ENCODE results near the gene CANX.

The CANX gene

GRCh38 chr5:179749857-179750508 is 51.2 kb downstream of the CANX start:
- Histone ChIP-seq H3K36me3 (ENCODE audit: control insufficient read depth in 2 of 2, insufficient read depth in 2 of 2, low read length in 2 of 2) (peaks cover 4 to 8% of the 10 kb centered on the region in 2 donors), H3K4me3 (ENCODE audit: low read length in 2 of 2) (no peak overlapping the region), H3K27me3 (ENCODE audit: control insufficient read depth in 2 of 2, insufficient read depth in 2 of 2, low read length in 2 of 2) (no peaks in the 10 kb centered on the region), H3K9me3 (ENCODE audit: control insufficient read depth in 2 of 2, low read length in 2 of 2) (no peaks in the 10 kb centered on the region), H3K9ac (ENCODE audit: low read depth in 1 of 2, low read length in 2 of 2) (no peak overlapping the region), H3K27ac (ENCODE audit: low read depth in 2 of 2, low read length in 2 of 2) (no peak overlapping the region), H3K4me1 (ENCODE audit: control insufficient read depth in 2 of 2, insufficient read depth in 2 of 2, low read length in 2 of 2) (peaks cover 7 to 9% of the 10 kb centered on the region in 2 donors)

DNA sequence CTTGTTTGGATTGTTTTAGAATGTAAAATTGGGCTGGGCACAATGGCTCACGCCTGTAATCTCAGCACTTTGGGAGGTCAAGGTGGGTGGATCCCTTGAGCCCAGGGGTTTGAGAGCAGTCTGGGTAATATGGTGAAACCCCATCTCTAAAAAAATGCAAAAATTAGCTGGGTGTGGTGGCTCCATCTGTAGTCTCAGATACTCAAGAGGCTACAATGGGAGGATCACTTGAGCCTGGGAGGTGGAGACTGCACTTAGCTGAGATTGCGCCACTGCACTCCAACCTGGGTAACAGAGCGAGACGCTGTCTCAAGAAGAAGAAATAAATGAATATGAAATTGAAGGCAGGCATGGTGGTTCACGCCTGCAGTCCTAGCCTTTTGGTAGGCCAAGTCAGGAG is 55.2 kb downstream of the CANX start:
- Histone ChIP-seq H3K9ac (ENCODE audit: low read depth in 1 of 2, low read length in 2 of 2) (no peak overlapping the region), H3K9me3 (ENCODE audit: control insufficient read depth in 2 of 2, low read length in 2 of 2) (no peaks in the 10 kb centered on the region), H3K36me3 (ENCODE audit: control insufficient read depth in 2 of 2, insufficient read depth in 2 of 2, low read length in 2 of 2) (peaks cover 4 to 8% of the 10 kb centered on the region in 2 donors), H3K27me3 (ENCODE audit: control insufficient read depth in 2 of 2, insufficient read depth in 2 of 2, low read length in 2 of 2) (no peaks in the 10 kb centered on the region), H3K4me1 (ENCODE audit: control insufficient read depth in 2 of 2, insufficient read depth in 2 of 2, low read length in 2 of 2) (peaks cover 16 to 21% of the 10 kb centered on the region in 2 donors), H3K4me3 (ENCODE audit: low read length in 2 of 2) (no peak overlapping the region), H3K27ac (ENCODE audit: low read depth in 2 of 2, low read length in 2 of 2) (no peak overlapping the region)

DNA sequence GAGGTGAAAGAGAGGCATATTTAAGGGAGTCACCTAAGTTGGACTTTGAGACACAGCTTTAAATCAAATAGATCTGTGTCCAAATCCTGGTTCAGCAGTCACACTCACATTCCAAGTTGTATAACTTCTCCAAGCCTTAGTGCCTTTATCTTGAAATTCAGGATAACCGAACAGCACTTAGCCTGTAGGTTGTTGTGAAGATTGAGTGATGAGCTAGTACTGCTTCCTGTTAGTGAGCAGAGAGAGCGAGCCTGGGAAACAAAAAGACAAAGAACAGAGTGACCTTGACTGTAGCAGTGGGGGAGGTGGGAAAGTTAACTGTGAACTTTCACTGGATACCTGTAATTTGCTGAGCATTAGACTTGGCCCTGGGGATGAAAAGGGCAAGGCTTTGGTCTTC is 56.3 kb downstream of the CANX start:
- peaks cover 21 to 24% of the 10 kb centered on the region in 2 donors for H3K4me1 ChIP-seq (ENCODE audit: control insufficient read depth in 2 of 2, insufficient read depth in 2 of 2, low read length in 2 of 2)

GRCh38 chr5:179758955-179759354 is 60.2 kb downstream of the CANX start:
- Histone ChIP-seq H3K36me3 (ENCODE audit: control insufficient read depth in 2 of 2, insufficient read depth in 2 of 2, low read length in 2 of 2) (no peaks in the 10 kb centered on the region), H3K27me3 (ENCODE audit: control insufficient read depth in 2 of 2, insufficient read depth in 2 of 2, low read length in 2 of 2) (no peaks in the 10 kb centered on the region), H3K9me3 (ENCODE audit: control insufficient read depth in 2 of 2, low read length in 2 of 2) (no peaks in the 10 kb centered on the region), H3K9ac (ENCODE audit: low read depth in 1 of 2, low read length in 2 of 2) (no peak overlapping the region), H3K4me1 (ENCODE audit: control insufficient read depth in 2 of 2, insufficient read depth in 2 of 2, low read length in 2 of 2) (peaks cover 40 to 47% of the 10 kb centered on the region in 2 donors), H3K27ac (ENCODE audit: low read depth in 2 of 2, low read length in 2 of 2) (no peak overlapping the region), H3K4me3 (ENCODE audit: low read length in 2 of 2) (no peak overlapping the region)

More for the DNA sequence above, 56.3 kb downstream of the CANX start:
- Histone ChIP-seq H3K27ac (ENCODE audit: low read depth in 2 of 2, low read length in 2 of 2) (peak overlapping the region in 1 of 2 donors; percentile 17), H3K36me3 (ENCODE audit: control insufficient read depth in 2 of 2, insufficient read depth in 2 of 2, low read length in 2 of 2) (peaks cover 0 to 2% of the 10 kb centered on the region in 2 donors), H3K9ac (ENCODE audit: low read depth in 1 of 2, low read length in 2 of 2) (no peak overlapping the region), H3K9me3 (ENCODE audit: control insufficient read depth in 2 of 2, low read length in 2 of 2) (no peaks in the 10 kb centered on the region), H3K27me3 (ENCODE audit: control insufficient read depth in 2 of 2, insufficient read depth in 2 of 2, low read length in 2 of 2) (no peaks in the 10 kb centered on the region), H3K4me3 (ENCODE audit: low read length in 2 of 2) (no peak overlapping the region)

GRCh38 chr5:179759581-179760551 is 61.1 kb downstream of the CANX start:
- Histone ChIP-seq H3K4me1 (ENCODE audit: control insufficient read depth in 2 of 2, insufficient read depth in 2 of 2, low read length in 2 of 2) (peaks cover 33 to 42% of the 10 kb centered on the region in 2 donors), H3K4me3 (ENCODE audit: low read length in 2 of 2) (no peak overlapping the region), H3K9ac (ENCODE audit: low read depth in 1 of 2, low read length in 2 of 2) (no peak overlapping the region), H3K36me3 (ENCODE audit: control insufficient read depth in 2 of 2, insufficient read depth in 2 of 2, low read length in 2 of 2) (no peaks in the 10 kb centered on the region), H3K27ac (ENCODE audit: low read depth in 2 of 2, low read length in 2 of 2) (no peak overlapping the region), H3K27me3 (ENCODE audit: control insufficient read depth in 2 of 2, insufficient read depth in 2 of 2, low read length in 2 of 2) (no peaks in the 10 kb centered on the region), H3K9me3 (ENCODE audit: control insufficient read depth in 2 of 2, low read length in 2 of 2) (no peaks in the 10 kb centered on the region)

DNA sequence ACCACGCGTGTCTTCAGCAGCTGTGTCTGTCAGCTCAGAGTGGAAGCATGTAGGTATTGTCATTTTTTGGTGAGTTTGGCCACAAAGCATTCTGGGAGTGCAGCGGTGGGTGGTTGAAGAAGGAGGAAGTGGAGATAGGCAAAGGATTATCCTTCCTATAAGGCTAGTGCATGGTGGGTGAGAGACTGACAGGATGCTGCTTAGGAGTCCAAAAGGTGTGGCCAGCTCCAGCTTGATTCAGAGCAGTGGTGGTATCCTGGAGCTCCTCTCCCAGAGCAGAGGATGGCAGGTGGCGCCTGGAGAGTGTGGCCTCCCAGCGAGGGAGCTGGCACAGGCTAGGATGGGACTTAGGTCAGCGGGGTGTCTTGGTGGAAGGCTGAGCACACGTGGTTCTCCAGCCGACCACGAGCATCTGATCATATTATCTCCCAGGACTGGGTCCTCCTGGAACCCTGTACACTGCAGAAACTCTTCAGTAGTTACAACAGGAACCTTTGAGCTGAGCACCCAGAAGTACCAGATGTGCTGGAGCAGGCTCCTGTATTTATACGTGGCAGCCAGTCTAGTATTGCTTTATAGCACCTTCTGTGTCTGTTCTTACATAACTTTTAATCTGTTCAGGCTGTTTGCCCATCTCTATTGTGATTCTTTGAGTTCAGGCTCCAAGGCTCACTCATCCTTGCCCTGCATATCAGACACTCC is 63.5 kb downstream of the CANX start:
- no peaks in the 10 kb centered on the region for H3K9me3 ChIP-seq (ENCODE audit: control insufficient read depth in 2 of 2, low read length in 2 of 2)
- H3K9ac ChIP-seq (ENCODE audit: low read depth in 1 of 2, low read length in 2 of 2) = peak overlapping the region in 1 of 2 donors; percentile 9
- H3K4me1 ChIP-seq (ENCODE audit: control insufficient read depth in 2 of 2, insufficient read depth in 2 of 2, low read length in 2 of 2) = peaks cover 27 to 35% of the 10 kb centered on the region in 2 donors
- H3K27ac ChIP-seq (ENCODE audit: low read depth in 2 of 2, low read length in 2 of 2) = peak overlapping the region; percentile 7 to 65
- H3K27me3 ChIP-seq (ENCODE audit: control insufficient read depth in 2 of 2, insufficient read depth in 2 of 2, low read length in 2 of 2) = no peaks in the 10 kb centered on the region
- no peak overlapping the region for H3K4me3 ChIP-seq (ENCODE audit: low read length in 2 of 2)
- peaks cover 14 to 16% of the 10 kb centered on the region in 2 donors for H3K36me3 ChIP-seq (ENCODE audit: control insufficient read depth in 2 of 2, insufficient read depth in 2 of 2, low read length in 2 of 2)

GRCh38 chr5:179762781-179763176 is 64.0 kb downstream of the CANX start:
- Histone ChIP-seq H3K27ac (ENCODE audit: low read depth in 2 of 2, low read length in 2 of 2) (peak overlapping the region; percentile 7 to 65), H3K36me3 (ENCODE audit: control insufficient read depth in 2 of 2, insufficient read depth in 2 of 2, low read length in 2 of 2) (peaks cover 17 to 19% of the 10 kb centered on the region in 2 donors), H3K9me3 (ENCODE audit: control insufficient read depth in 2 of 2, low read length in 2 of 2) (no peaks in the 10 kb centered on the region), H3K4me3 (ENCODE audit: low read length in 2 of 2) (no peak overlapping the region), H3K27me3 (ENCODE audit: control insufficient read depth in 2 of 2, insufficient read depth in 2 of 2, low read length in 2 of 2) (no peaks in the 10 kb centered on the region), H3K9ac (ENCODE audit: low read depth in 1 of 2, low read length in 2 of 2) (no peak overlapping the region), H3K4me1 (ENCODE audit: control insufficient read depth in 2 of 2, insufficient read depth in 2 of 2, low read length in 2 of 2) (peaks cover 27 to 35% of the 10 kb centered on the region in 2 donors)

GRCh38 chr5:179763215-179763945 is 64.6 kb downstream of the CANX start:
- Histone ChIP-seq H3K4me3 (ENCODE audit: low read length in 2 of 2) (no peak overlapping the region), H3K4me1 (ENCODE audit: control insufficient read depth in 2 of 2, insufficient read depth in 2 of 2, low read length in 2 of 2) (peaks cover 27 to 35% of the 10 kb centered on the region in 2 donors), H3K27me3 (ENCODE audit: control insufficient read depth in 2 of 2, insufficient read depth in 2 of 2, low read length in 2 of 2) (no peaks in the 10 kb centered on the region), H3K27ac (ENCODE audit: low read depth in 2 of 2, low read length in 2 of 2) (no peak overlapping the region), H3K36me3 (ENCODE audit: control insufficient read depth in 2 of 2, insufficient read depth in 2 of 2, low read length in 2 of 2) (peaks cover 19% of the 10 kb centered on the region in 2 donors), H3K9me3 (ENCODE audit: control insufficient read depth in 2 of 2, low read length in 2 of 2) (no peaks in the 10 kb centered on the region), H3K9ac (ENCODE audit: low read depth in 1 of 2, low read length in 2 of 2) (peak overlapping the region in 1 of 2 donors; percentile 6)

- Histone ChIP-seq H3K4me1 (ENCODE audit: control insufficient read depth in 2 of 2, insufficient read depth in 2 of 2, low read length in 2 of 2) (peaks cover 27 to 35% of the 10 kb centered on the region in 2 donors), H3K9ac (ENCODE audit: low read depth in 1 of 2, low read length in 2 of 2) (no peak overlapping the region)
Observed at GRCh38 chr5:179764056-179764455, 65.3 kb downstream of the CANX start.

More at GRCh38 chr5:179764056-179764455, 65.3 kb downstream of the CANX start:
- no peak overlapping the region for H3K4me3 ChIP-seq (ENCODE audit: low read length in 2 of 2)
- H3K36me3 ChIP-seq (ENCODE audit: control insufficient read depth in 2 of 2, insufficient read depth in 2 of 2, low read length in 2 of 2) = peaks cover 22 to 24% of the 10 kb centered on the region in 2 donors
- no peaks in the 10 kb centered on the region for H3K27me3 ChIP-seq (ENCODE audit: control insufficient read depth in 2 of 2, insufficient read depth in 2 of 2, low read length in 2 of 2)
- no peak overlapping the region for H3K27ac ChIP-seq (ENCODE audit: low read depth in 2 of 2, low read length in 2 of 2)
- H3K9me3 ChIP-seq (ENCODE audit: control insufficient read depth in 2 of 2, low read length in 2 of 2) = no peaks in the 10 kb centered on the region

All from mucosa of rectum (tissue), 2 donors.